IMR-90 (cell line): ENCODE measurements around the gene TEX22. TPM values are rescaled to one million over a fixed set of nuclear protein-coding genes. Genes with fewer than 3 reads are reported as not detected.

Source experiments
- ATAC-seq: fragments of 200-7000 bp; cut with Tn5 transposase; 2 replicates; pipeline ENCODE4 v1.9.1; 2020; ENCODE audit warnings: low read depth, mild to moderate bottlenecking, moderate library complexity
- BruUV-seq: library from RNA; stranded (reverse); fragments of 400-500 nt; replicated peaks from 2 replicates; lab custom pipeline; 2021; lab: Mats Ljungman, UMichigan
- CTCF ChIA-PET: fragments of 300-600 bp; formaldehyde crosslinking; extraction: SDS; loops from one replicate; lab custom pipeline; 2021; ENCODE audit warnings: antibody characterized with exemption; lab: Yijun Ruan, JAX
- POLR2A ChIA-PET: fragments of 300-600 bp; sonication (Branson Sonifier 250); formaldehyde crosslinking; loops from one replicate; lab custom pipeline; 2022; ENCODE audit warnings: antibody characterized with exemption; ENCODE audit not compliant: unreplicated experiment; lab: Charles Lee
- DNase-seq: peaks from one replicate; pipeline ENCODE4 v3.0.0; 2013
- H2AFZ ChIP-seq: replicated peaks from 2 replicates; pipeline ENCODE3; 2013; ENCODE audit warnings: low read length, mild to moderate bottlenecking; ENCODE audit not compliant: poor library complexity
- H2AK5ac ChIP-seq: 2 replicates; pipeline ENCODE4 v1.6.1; 2013; ENCODE audit warnings: low read depth, low read length, inconsistent platforms
- H2AK9ac ChIP-seq: replicated peaks from 2 replicates; pipeline ENCODE3; 2013; ENCODE audit warnings: mild to moderate bottlenecking, low read depth, low read length, moderate library complexity; ENCODE audit not compliant: poor library complexity
- H2BK120ac ChIP-seq: 2 replicates; pipeline ENCODE4 v1.6.1; 2013; ENCODE audit warnings: low read depth, low read length, inconsistent platforms
- H2BK15ac ChIP-seq: 3 replicates; pipeline ENCODE4 v1.6.1; 2013; ENCODE audit warnings: low read depth, low read length, inconsistent platforms
- H2BK20ac ChIP-seq: 2 replicates; pipeline ENCODE4 v1.6.1; 2013; ENCODE audit warnings: low read depth, mild to moderate bottlenecking, inconsistent platforms, low read length, moderate library complexity
- H2BK5ac ChIP-seq: 2 replicates; pipeline ENCODE4 v1.6.1; 2013; ENCODE audit warnings: mild to moderate bottlenecking, low read depth, low read length, inconsistent platforms; ENCODE audit not compliant: poor library complexity, severe bottlenecking
- H3K14ac ChIP-seq: replicated peaks from 2 replicates; pipeline ENCODE4 v1.6.1; 2013; ENCODE audit warnings: low read depth, low read length, inconsistent platforms
- H3K18ac ChIP-seq: 2 replicates; pipeline ENCODE4 v1.6.1; 2013; ENCODE audit warnings: low read depth, low read length, control low read depth
- H3K23ac ChIP-seq: 2 replicates; pipeline ENCODE4 v1.6.1; 2013; ENCODE audit warnings: low read depth, low read length, inconsistent platforms
- H3K27ac ChIP-seq: 2 replicates; pipeline ENCODE4 v1.5.1; 2013; ENCODE audit warnings: mild to moderate bottlenecking, control low read depth, low read length; ENCODE audit not compliant: insufficient read depth
- H3K27me3 ChIP-seq: 2 replicates; pipeline ENCODE4 v1.6.1; 2013; ENCODE audit warnings: low read length; ENCODE audit not compliant: control insufficient read depth, insufficient read depth
- H3K36me3 ChIP-seq: 2 replicates; pipeline ENCODE4 v1.6.1; 2013; ENCODE audit warnings: low read length, mixed read lengths; ENCODE audit not compliant: control insufficient read depth, insufficient read depth
- H3K4ac ChIP-seq: 2 replicates; pipeline ENCODE4 v1.6.1; 2013; ENCODE audit warnings: low read depth, low read length, inconsistent platforms
- H3K4me1 ChIP-seq: 2 replicates; pipeline ENCODE4 v1.6.1; 2013; ENCODE audit warnings: low read length, mixed read lengths; ENCODE audit not compliant: control insufficient read depth, insufficient read depth
- H3K4me2 ChIP-seq: 2 replicates; pipeline ENCODE4 v1.6.1; 2013; ENCODE audit warnings: low read depth, mild to moderate bottlenecking, control low read depth, low read length, moderate library complexity
- H3K4me3 ChIP-seq: 2 replicates; pipeline ENCODE4 v1.5.1; 2013; ENCODE audit warnings: low read depth, mild to moderate bottlenecking, control low read depth, low read length, moderate library complexity; ENCODE audit not compliant: insufficient read depth
- H3K56ac ChIP-seq: 2 replicates; pipeline ENCODE4 v1.6.1; 2013; ENCODE audit warnings: low read length, inconsistent platforms; ENCODE audit not compliant: insufficient read depth; ENCODE audit errors: extremely low read depth
- H3K79me1 ChIP-seq, 2 experiments: 2 replicates each; pipeline ENCODE4 v1.6.1; 2013; ENCODE audit warnings: low read length in 2 of 2, inconsistent platforms in 1 of 2, low read depth in 1 of 2
- H3K9ac ChIP-seq: 2 replicates; pipeline ENCODE4 v1.6.1; 2013; ENCODE audit warnings: low read depth, low read length, control low read depth
- H3K9me1 ChIP-seq: 2 replicates; pipeline ENCODE4 v1.6.1; 2013; ENCODE audit warnings: low read length, inconsistent platforms; ENCODE audit not compliant: insufficient read depth
- H3K9me3 ChIP-seq: 2 replicates; pipeline ENCODE4 v1.6.1; 2013; ENCODE audit warnings: low read length; ENCODE audit not compliant: control insufficient read depth, insufficient read depth
- H4K20me1 ChIP-seq: 2 replicates; pipeline ENCODE4 v1.6.1; 2013; ENCODE audit warnings: low read length, inconsistent platforms; ENCODE audit not compliant: insufficient read depth
- H4K5ac ChIP-seq: 2 replicates; pipeline ENCODE4 v1.6.1; 2013; ENCODE audit warnings: mild to moderate bottlenecking, low read depth, low read length, control low read depth
- H4K8ac ChIP-seq, 2 experiments: 2 replicates each; pipeline ENCODE4 v1.6.1; 2013; ENCODE audit warnings: low read depth in 2 of 2, low read length in 2 of 2, control low read depth in 1 of 2, inconsistent platforms in 1 of 2
- H4K91ac ChIP-seq: 2 replicates; pipeline ENCODE4 v1.6.1; 2013; ENCODE audit warnings: low read depth, low read length, inconsistent platforms; ENCODE audit not compliant: insufficient read depth
- MAFK ChIP-seq: IDR thresholded peaks from 2 replicates; pipeline ENCODE4 v1.6.1; 2012; ENCODE audit warnings: low read depth, low read length, improper control_type of control experiment
- POLR2A ChIP-seq: IDR thresholded peaks from 2 replicates; pipeline ENCODE4 v1.6.1; 2012; ENCODE audit warnings: mild to moderate bottlenecking, low read depth, low read length
- RAD21 ChIP-seq: IDR thresholded peaks from 2 replicates; pipeline ENCODE4 v1.6.1; 2012; ENCODE audit warnings: low read length, improper control_type of control experiment
- RCOR1 ChIP-seq: IDR thresholded peaks from 2 replicates; pipeline ENCODE4 v1.6.1; 2012; ENCODE audit warnings: mild to moderate bottlenecking, low read length, improper control_type of control experiment; ENCODE audit not compliant: insufficient replicate concordance
- WGBS, 2 experiments: methylation state at CpG; one replicate each; pipeline versions ENCODE4 v1.1.5 to v1.1.7; 2013; ENCODE audit warnings: missing lambda C conversion rate in 2 of 2; ENCODE audit not compliant: insufficient read length in 1 of 2; ENCODE audit errors: extremely low coverage in 2 of 2; 5-methylcytosine and 5-hydroxymethylcytosine counted together
- dilution Hi-C: fragments of 300-500 bp; cut with HindIII; formaldehyde crosslinking; loops from one replicate; pipeline ENCODE4 v1.14.3; 2018; ENCODE audit warnings: low sequenced_read_pairs; ENCODE audit not compliant: unreplicated experiment
- in situ Hi-C: fragments of 300-500 bp; cut with MboI; formaldehyde crosslinking; loops from 3 replicates; pipeline ENCODE4 v1.14.3; 2019; ENCODE audit warnings: low sequenced_read_pairs, inconsistent platforms, mixed read lengths
- intact Hi-C: fragments of 100-400 bp; cut with micrococcal nuclease; formaldehyde crosslinking; loops from 2 replicates; pipeline ENCODE4 v1.10.0; 2022
- polyA plus RNA-seq, 3 experiments: library from polyadenylated mRNA; depleted of rRNA; stranded (reverse); fragments of >200 nt; gene quantifications; 2 replicates each; pipeline ENCODE4 v1.2.3, GENCODE V29; 2012; ENCODE audit warnings: low replicate concordance in 1 of 3
- total RNA-seq: library from RNA; depleted of rRNA; stranded (reverse); fragments of >200 nt; gene quantifications from 2 replicates; pipeline ENCODE4 v1.2.3, GENCODE V29; 2012

Gene TEX22
- total and polyA plus RNA-seq, 2 of the 4 experiments (the other 2 are of a cell fraction), result 0.10 to 0.18 TPM

- in situ Hi-C loops, result no loop called here
These were observed 58.6 kb downstream of the TEX22 start for GRCh38 chr14:105456736-105457617.

More at GRCh38 chr14:105456736-105457617, 58.6 kb downstream of the TEX22 start:
- 94% methylated on average over 11 of the region's 22 CpGs; no CpG with 5 or more reads in 1 of the 2 experiments for WGBS, 2 experiments
- H3K23ac ChIP-seq, result no peak overlapping the region
- H4K20me1 ChIP-seq, result no peaks in the 10 kb centered on the region; the same call in 1 of the 2 replicates
- no peak overlapping the region for H2BK120ac ChIP-seq
- H4K5ac ChIP-seq, result no peak overlapping the region
- H3K9me3 ChIP-seq, result no peaks in the 10 kb centered on the region
- dilution Hi-C loops (no loop called here), intact Hi-C loops (no loop called here)
- H3K27me3 ChIP-seq, result no peaks in the 10 kb centered on the region
- H3K79me1 ChIP-seq, result 0 out of 4 replicates have a peak, but pooled peaks cover 0 to 5% of the 10 kb centered on the region in 2 experiments
- H3K14ac ChIP-seq, result no peak overlapping the region
- TF ChIP-seq POLR2A (no peak), RCOR1 (no peak), MAFK (no peak), RAD21 (no peak)
- H3K18ac ChIP-seq, result no peak overlapping the region
- H2AK9ac ChIP-seq, result no peak overlapping the region
- H4K8ac ChIP-seq, result no peak overlapping the region
- H3K4me2 ChIP-seq, result no peak overlapping the region
- no peak overlapping the region for H2AFZ ChIP-seq
- H2BK5ac ChIP-seq, result no peak overlapping the region
- H3K4me3 ChIP-seq, result no peak overlapping the region
- H3K4ac ChIP-seq, result no peak overlapping the region
- H2AK5ac ChIP-seq, result no peak overlapping the region
- no peaks in the 10 kb centered on the region for H3K9me1 ChIP-seq
- no TSS peak for BruUV-seq
- no peak overlapping the region for H4K91ac ChIP-seq
- no peak overlapping the region for H3K9ac ChIP-seq
- no peak overlapping the region for H3K27ac ChIP-seq
- ChIA-PET CTCF (interaction anchor here (0.9 kb wide), 1 partner anchor 9 kb away, joined by 3 read pairs; no protein-coding TSS in a partner anchor), POLR2A (no interaction called here)
- no peak overlapping the region for H2BK20ac ChIP-seq
- DNase-seq (no peak), ATAC-seq (no peak)
- H3K36me3 ChIP-seq, result peaks cover 58% of the 10 kb centered on the region
- H2BK15ac ChIP-seq, result no peak overlapping the region
- no peaks in the 10 kb centered on the region for H3K4me1 ChIP-seq
- H3K56ac ChIP-seq, result no peak overlapping the region
